HG03558 (cell line): Measurements from ENCODE around the gene SLC23A2.
"Not testable (repeated sequence)": the region's sequence is repeated elsewhere in the genome, so short reads cannot be mapped to it uniquely, and the experiment has no call there.

ENCODE experiments used
- ATAC-seq: cut with Tn5 transposase; IDR thresholded peaks from one replicate; pipeline ENCODE4 v1.9.1; 2021; ENCODE audit warnings: moderate number of reproducible peaks; ENCODE audit not compliant: unreplicated experiment; ENCODE audit errors: extremely low read depth

Gene SLC23A2

DNA sequence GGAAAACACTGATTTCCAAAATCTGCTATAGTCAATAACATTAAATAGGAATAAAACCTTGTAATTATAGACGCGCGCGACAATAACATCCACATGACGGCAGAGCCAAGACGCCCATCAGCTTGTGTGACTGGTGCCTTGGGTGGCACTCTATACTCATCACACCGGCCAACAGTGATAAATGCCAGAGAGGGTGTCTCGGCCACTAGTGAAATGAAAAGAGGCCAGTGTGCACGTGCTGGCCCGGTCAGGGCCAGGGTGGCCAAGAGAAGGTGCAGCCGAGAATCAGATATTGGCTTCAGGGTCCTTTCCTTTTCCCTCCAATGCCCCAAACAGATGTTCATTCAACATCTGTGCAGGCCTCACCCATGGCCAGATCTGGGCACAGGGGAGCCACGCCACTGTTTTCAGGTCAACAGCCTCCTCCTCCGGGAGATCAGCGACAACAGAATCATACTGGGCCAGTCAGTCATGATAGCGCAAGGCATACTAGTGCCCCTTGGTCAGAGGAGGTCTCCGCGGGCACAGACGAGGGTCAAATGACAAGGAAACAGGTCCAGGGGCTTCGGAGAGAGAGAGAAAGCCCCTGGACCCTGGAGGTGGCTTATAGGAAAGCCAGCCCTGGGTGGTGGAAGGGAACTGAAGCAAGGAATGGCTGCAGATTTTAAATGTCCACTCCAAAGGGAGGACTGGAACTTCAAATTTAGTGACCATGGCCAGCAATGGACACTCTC lies 145.1 kb downstream of the SLC23A2 start:
- no peak for ATAC-seq

DNA sequence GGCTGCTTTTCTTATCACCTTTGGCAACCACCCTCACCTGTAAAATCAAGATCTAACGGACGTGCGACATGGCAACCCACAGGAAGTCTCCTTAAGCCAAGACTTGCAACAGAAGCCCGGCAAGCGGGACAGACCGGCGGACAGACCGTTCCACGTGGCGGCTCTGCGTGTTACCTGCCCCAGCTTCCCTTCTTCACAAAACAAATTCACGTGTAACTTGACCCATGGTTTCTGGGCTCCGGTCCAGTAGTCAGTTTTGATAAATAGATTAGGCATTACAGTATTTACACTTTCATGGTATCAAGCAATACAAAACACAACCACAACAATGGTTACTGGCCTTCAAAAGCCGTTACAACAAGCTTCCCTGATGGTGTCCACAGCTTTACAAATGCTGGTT lies 145.8 kb downstream of the SLC23A2 start:
- ATAC-seq: no peak

DNA sequence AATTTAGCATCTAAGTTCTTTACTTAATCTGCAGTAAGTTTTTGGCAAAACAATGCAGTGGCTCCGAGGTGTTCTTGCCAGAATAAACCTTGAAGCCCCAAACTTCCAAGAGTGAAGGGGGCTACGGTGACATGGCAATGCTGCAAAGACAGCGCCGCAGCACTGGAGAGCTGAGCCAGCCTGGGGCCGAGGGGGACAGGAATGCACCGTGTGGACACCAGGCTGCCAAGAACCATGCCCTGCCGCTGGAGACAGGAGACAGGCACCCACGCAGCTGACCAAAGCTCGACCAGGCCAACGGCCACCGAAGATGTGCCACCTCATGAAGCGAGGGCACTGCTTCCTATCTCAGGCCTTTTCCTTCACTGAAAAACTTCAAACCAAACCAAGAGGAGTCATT lies 146.2 kb downstream of the SLC23A2 start:
- ATAC-seq: no peak

DNA sequence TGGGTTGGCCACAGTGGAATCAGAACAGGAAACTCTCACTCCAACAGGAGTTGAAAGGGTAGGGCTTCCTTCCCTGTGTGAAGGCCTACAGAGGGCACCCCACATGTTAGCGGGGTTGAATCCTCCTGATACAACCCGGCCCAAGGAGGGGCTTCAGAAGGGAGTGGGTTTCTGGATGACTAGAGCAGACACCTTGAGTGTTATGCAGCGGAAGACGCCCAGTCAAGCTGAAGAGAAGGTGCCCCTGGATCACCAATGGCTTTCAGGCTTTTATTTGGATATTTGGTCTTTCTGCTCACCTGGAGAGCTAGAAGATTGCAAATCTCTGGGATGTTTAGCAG lies 146.8 kb downstream of the SLC23A2 start:
- ATAC-seq: no peak

DNA sequence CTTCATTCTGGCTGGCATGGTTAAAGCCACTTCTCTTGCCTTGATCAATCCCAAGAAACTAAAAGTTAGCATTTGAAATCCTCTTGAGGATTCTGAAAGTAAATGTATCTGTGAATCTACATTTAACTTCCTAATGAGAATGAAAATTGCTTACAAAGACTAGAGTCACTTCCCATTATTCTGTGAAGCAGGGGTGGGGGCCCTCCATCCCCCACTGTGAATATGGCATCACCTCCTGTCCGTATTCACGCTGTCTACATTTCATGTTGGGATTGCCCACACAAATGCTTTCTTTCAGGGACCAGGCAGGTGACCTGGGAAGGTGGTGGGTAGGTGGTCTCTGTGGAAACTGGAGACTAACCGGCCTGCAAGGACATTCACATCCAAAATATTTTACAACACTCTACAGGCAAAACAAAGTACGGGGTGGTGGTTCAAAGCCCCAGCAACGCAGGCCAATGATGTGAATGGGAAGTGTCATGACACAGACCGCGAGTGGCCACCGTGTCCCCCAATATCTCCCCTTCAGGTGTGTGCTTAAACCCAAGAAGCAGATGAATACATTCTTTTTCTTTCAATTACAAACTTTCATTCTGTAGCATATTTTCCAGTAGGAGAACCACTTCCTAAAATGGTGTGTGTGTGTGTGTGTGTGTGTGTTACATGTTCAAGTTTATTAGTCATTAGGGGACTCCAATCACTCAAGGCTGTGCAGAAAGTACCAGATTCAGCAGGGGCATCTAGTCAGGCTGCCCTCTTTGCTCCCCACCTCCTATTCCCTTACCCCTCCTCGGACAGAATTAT lies 147.4 kb downstream of the SLC23A2 start:
- ATAC-seq: no peak

DNA sequence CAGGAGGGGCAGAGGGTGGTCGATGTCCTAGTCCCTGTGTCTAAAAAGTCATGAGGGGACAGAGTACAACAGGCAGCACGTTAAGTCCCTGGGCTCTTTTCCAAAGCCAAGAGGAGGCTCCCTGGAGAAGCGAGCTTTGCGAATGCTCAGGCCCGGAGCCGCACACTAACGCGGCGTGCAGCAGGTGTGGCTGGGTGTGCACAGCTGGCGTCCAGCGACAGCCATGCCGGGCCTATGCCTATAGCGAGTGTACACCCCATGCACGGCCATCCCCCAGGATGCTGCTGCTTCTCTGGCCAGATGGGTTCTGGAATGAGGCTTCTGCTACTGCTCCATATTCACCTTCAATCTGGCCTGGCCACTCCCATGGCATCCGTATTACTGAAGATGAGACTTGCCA lies 148.3 kb downstream of the SLC23A2 start:
- ATAC-seq: no peak

DNA sequence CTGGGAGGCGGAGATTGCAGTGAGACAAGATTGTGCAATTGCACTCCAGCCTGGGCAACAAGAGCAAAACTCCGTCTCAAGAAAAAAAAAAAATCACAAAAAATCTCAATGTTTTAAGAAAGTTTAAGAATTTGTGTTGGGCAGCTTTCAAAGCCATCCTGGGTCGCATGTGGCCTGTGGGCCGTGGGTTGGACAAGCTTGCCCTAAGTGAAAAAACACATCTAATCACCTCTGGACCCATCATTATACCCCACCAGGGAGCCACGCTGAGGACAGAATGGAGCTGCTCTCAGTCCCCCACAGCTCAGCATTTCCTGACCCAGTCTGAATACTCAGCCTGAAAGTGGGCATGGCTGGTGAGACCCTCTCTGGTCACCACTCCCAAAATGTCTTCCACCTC lies 150.3 kb downstream of the SLC23A2 start:
- ATAC-seq: no peak

DNA sequence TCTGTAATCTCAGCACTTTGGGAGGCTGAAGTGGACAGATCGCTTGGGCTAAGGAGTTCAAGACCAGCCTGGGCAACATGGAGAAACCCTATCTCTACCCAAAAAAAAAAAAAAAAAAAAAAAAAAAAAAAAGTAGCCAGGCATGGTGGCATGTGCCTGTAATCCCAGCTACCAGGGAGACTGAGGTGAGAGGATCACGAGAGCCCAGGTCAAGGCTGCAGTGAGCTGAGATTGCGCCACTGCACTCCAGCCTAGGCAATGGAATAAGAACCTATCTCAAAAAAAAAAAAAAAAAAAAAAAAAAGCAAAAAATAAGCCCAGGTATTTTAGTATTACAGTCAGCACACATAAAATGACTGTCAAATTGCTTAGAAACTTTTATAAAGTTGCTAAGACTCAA lies 152.5 kb downstream of the SLC23A2 start:
- ATAC-seq: not testable (repeated sequence)

DNA sequence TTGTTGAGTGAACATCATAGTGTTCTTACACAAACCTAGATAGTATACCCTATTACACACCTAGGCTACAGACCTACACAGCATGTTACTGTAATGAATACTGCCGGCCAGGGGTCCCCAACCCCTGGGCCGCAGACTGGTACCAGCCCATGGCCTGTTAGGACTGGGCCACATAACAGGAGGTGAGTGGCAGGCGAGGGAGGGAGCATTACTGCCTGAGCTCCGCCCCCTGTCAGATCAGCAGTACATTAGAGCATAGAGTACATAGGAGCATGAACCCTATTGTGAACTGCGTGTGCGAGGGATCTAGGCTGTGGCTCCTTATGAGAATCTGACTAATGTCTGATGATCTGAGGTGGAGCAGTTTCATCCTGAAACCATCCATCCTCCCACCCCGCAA lies 153.3 kb downstream of the SLC23A2 start:
- no peak for ATAC-seq

DNA sequence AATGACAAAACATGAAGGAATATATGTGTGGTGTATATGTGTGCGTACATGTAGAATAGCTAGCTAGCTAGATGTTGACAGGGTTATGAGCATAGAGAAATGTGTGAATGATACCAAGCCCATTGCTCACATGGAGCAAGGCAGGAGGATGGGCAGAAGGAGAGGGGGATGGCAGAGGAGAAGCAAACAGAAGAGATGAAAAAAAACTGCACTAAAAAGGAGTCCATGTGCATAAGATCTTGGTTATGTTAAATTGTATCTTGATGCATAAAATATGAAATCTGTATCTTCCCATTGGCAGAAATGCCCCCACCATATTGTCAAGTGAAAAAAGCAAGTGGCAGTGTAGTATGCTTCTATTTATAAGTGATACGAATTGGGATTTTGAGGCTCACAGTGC lies 154.5 kb downstream of the SLC23A2 start:
- no peak for ATAC-seq

DNA sequence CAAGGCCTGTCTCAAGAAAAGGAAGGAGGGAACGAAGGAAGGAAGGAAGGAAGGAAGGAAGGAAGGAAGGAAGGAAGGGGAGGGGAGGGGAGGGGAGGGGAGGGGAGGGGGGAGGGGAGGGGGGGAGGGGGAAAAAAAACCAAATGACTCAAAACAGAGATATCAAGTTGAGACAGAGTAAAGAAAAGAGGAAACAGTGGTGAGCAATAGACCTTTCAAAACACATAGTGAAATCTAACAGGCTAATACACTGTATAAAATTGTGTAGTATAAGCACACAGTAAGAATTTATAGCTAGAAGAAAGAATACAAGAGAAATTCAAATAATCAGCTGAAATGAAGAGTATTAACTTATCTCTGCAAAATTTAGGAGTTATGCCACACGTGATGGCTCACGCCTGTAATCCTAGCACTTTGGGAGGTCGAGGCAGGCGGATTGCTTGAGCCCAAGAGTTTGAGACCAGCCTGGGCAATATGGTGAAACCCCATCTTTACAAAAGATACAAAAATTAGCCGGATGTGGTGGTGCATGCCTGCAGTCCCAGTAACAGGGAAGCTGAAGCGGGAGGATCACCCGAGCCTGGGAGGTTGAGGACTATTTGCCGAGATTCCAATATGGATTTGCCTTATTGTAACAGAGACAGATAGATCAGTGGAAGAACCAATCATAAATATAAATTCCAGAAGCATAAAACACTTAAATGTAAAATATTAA lies 156.4 kb downstream of the SLC23A2 start:
- no peak for ATAC-seq

DNA sequence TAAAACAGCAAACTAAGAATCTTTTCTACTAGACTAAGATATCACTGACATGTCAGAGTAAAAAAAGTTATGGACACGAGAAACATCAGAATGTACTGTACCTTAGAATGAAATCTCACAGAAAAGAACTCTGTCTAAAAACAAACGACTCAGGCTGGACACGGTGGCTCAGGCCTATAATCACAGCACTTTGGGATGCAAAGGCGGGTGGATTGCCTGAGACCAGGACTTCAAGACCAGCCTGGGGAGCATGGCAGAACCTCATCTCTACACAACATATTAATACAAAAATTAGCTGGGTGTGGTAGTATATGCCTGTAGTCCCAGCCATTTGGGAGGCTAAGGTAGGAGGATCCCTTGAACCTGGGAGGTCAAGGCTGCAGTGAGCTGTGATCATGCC lies 157.0 kb downstream of the SLC23A2 start:
- ATAC-seq: no peak

DNA sequence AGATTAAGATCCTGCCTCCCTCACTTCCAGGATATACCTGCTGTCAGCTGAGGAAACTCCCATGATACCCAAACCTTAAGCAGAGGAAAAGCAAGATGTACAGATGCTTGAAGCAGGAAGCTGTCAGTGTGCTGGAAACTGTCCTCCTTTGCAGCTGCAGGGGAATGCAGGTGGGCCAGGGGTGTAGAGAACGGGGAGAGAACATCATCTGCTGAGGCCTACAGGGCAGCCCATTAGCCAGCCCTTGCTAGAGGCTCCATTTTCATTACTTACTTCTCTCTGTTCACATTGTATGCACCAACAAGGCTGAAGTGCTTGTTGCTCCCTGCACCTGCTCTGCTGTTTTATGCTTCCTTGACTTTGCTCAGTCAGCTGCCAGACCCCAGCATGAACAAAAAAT lies 160.5 kb downstream of the SLC23A2 start:
- ATAC-seq: no peak

DNA sequence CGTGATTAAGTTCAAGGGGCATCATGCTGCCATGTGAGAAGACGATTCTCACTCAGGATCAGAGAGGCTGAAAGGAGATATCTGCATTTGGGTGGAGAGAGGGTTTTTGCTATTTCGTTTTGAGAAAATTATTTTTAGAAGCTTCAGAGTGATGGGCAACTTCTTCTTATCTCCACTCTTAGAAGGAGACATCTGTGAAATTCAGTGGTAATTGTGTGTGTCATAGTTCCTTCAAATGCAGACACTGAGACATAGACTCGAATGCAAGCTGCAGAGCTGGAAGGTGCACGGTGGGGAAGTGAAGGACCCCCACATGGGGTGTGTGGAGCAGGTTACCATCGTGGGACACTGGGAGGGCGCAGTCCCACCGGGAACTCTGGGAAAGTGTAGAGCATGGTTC lies 162.8 kb downstream of the SLC23A2 start:
- no peak for ATAC-seq

DNA sequence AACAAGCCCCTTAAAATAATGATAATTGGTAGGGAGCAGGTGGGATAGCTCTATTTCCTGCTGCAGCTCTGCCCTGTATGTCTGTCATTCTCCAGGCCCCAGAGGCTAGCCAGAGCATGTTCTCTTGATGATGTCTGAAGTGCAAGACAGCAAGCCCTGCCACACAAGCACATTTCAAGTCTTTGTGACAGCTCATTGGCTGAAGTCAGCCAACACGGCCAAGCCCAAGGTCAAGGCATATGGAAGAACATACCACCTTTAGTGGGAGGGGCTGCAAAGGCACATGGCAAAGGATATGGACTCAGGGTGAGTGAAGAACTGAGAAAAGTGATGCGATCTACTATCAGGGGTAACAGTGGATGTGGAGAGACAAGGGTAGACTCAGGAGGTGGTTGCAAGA lies 163.6 kb downstream of the SLC23A2 start:
- no peak for ATAC-seq

DNA sequence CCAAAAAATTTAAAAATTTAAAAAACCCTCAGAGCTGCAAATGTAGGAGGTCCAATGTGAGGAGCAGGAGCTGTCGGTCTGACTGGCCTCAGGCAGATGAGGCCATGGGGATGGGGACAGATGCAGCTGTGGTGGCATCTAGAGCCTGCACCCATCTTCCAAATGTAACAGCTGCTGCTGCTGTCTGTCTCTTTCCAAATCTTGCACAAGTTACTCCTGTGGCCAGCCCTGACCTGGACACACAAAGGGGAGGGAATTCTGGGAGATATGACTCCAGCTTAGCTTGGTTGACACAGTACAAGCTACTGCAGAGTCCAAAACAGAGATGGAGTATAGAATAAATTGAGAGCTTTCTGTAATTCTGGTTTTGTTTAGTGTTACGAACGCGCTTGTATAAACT lies 164.4 kb downstream of the SLC23A2 start:
- ATAC-seq: no peak

DNA sequence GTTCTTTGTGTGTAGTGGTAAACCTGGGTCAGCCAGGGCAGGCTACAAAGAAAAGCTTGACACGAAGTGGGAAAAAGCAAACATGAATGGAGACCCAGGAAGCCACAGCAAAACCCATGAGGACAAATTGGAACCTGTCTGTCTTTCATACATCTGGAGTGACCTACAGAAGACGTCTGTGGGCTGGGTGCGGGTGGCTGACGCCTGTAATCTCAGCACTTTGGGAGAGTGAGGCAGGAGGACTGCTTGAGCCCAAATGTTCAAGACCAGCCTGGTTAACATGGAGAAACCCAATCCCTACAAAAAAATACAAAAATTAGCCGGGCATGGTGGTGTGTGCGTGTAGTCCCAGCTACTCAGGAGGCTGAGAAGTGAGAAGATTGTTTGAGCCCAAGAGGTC lies 164.8 kb downstream of the SLC23A2 start:
- ATAC-seq: no peak

DNA sequence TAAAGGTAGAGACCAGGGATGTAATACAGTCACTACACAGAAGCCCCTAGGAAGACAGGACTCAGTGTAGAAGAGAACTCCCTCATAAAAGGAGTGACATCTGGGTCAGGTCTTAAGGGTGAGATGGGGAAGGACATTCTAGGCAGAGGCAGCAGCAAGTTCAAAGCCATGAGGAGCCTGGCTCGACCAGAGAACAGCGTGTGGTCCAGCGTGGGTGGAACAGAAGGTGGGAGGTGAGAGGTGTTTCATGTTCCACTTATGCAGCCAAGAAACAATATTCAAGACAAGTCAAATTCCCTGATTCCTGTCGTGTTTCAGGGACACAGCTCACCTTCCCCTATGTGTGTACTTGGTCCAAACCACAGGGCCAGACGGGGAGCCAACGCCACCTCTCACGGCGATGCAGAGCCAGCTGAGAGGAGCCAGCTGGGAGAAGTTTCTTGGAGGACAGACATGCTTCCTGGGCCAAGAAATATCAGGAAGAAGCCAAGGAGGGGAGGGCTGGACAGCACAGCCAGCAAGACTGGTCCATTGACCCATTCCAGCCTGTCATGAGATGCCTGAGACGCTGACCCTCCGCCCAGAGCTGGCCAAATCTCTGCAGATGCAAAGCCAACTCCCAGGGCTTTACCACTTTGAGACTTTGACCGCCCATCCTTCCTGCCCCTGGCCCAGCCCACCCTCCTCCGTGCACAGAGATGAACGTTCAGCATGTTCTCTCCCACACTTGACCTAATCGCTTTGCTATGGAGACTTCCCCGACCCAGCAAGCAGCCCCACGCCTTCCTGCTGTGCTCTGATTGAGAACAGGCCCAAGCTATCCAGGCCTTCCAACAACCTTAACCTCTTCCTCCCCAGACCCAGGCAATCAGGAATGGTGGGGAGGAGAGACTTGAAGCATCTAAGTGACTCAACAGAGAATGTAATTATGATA lies 165.8 kb downstream of the SLC23A2 start:
- ATAC-seq: no peak

DNA sequence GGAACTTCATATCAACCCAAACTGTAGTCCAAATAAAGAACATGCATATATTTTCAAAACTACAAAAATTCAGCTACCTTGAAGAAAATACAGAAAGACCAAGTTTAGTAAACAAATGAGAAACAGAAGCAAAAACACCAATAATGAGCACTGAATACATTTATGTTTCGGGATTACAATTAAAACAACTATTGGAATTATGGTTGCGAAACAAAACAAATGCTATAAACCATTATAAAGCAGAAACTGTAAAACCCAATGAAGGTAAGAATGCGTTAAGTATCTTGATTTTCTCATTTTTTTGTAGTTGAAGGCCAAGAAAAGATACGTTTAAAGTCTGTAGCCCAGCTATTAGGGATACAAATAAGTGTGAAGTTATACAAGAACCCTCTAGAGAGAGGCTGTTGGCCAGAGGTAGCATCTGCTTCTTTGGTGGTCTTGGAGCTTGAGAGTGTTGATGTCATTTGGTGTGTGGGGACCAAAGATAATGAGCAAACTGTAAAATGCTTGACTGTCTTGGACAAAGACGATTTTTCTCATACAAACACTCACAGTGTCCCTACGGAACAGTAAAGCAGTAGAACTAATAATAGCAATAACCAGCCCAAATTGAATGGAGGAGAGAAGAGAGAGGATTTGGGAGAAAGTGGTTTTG lies 168.1 kb downstream of the SLC23A2 start:
- no peak for ATAC-seq

DNA sequence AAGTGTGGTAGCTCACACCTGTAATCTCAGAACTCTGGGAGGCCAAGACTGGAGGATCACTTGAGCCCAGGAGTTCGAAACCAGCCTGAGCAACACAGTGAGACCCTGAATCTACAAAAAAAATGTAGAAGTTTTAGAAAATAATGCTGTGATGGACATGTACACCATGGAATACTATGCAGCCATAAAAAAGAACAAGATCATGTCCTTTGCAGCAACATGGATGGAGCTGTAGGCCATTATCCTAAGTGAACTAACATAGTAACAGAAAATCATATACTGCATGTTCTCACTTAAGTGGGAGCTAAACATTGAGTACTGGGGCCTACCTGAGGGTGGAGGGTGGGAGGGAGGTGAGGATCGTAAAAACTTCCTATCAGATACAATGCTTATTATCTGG lies 168.8 kb downstream of the SLC23A2 start:
- no peak for ATAC-seq
